ENCODE data around the gene RAPGEF5.

Gene RAPGEF5

GRCh38 chr7:22300839-22301238, 56.1 kb downstream of the RAPGEF5 start:
- DNase-seq, result no peak

GRCh38 chr7:22296916-22297315, 60.0 kb downstream of the RAPGEF5 start:
- no peak for DNase-seq

- no peak for DNase-seq
Observed at GRCh38 chr7:22296265-22296566, 60.7 kb downstream of the RAPGEF5 start.

- peak; percentile 31 for DNase-seq
Observed at GRCh38 chr7:22295402-22296264, 61.3 kb downstream of the RAPGEF5 start.

- DNase-seq, result peak; percentile 12
Observed at GRCh38 chr7:22292531-22292930, 64.4 kb downstream of the RAPGEF5 start.

GRCh38 chr7:22291977-22292376, 65.0 kb downstream of the RAPGEF5 start:
- peak; percentile 51 for DNase-seq

- DNase-seq, result no peak
Observed at GRCh38 chr7:22288202-22288601, 68.8 kb downstream of the RAPGEF5 start.

GRCh38 chr7:22287412-22287811, 69.5 kb downstream of the RAPGEF5 start:
- DNase-seq, result no peak

GRCh38 chr7:22286436-22286835, 70.5 kb downstream of the RAPGEF5 start:
- DNase-seq, result no peak

- DNase-seq, result no peak
Observed at GRCh38 chr7:22281481-22281880, 75.5 kb downstream of the RAPGEF5 start.

GRCh38 chr7:22280031-22280430, 76.9 kb downstream of the RAPGEF5 start:
- no peak for DNase-seq

- no peak for DNase-seq
Observed at GRCh38 chr7:22278660-22279059, 78.3 kb downstream of the RAPGEF5 start.

GRCh38 chr7:22277375-22277774, 79.6 kb downstream of the RAPGEF5 start:
- DNase-seq, result no peak

- DNase-seq, result no peak
Observed at GRCh38 chr7:22275661-22276060, 81.3 kb downstream of the RAPGEF5 start.

GRCh38 chr7:22271311-22271710, 85.6 kb downstream of the RAPGEF5 start:
- DNase-seq, result no peak

GRCh38 chr7:22270371-22270770, 86.6 kb downstream of the RAPGEF5 start:
- DNase-seq, result no peak

GRCh38 chr7:22269963-22270362, 87.0 kb downstream of the RAPGEF5 start:
- no peak for DNase-seq

- DNase-seq, result no peak
Observed at GRCh38 chr7:22268884-22269421, 88.0 kb downstream of the RAPGEF5 start.

- no peak for DNase-seq
Observed at GRCh38 chr7:22267930-22268615, 88.9 kb downstream of the RAPGEF5 start.

- DNase-seq, result no peak
Observed at GRCh38 chr7:22262538-22262937, 94.4 kb downstream of the RAPGEF5 start.

- no peak for DNase-seq
Observed at GRCh38 chr7:22256541-22257096, 100.3 kb downstream of the RAPGEF5 start.

- DNase-seq, result no peak
Observed at GRCh38 chr7:22255834-22256233, 101.1 kb downstream of the RAPGEF5 start.

GRCh38 chr7:22255342-22255741, 101.6 kb downstream of the RAPGEF5 start:
- no peak for DNase-seq
